ENCODE results near the gene GDF9. TPM values are rescaled to one million over a fixed set of nuclear protein-coding genes. Genes with fewer than 3 reads are reported as not detected.

Gene GDF9
- total RNA-seq, 1 experiment from 2014 or later, result 0.42 TPM

DNA sequence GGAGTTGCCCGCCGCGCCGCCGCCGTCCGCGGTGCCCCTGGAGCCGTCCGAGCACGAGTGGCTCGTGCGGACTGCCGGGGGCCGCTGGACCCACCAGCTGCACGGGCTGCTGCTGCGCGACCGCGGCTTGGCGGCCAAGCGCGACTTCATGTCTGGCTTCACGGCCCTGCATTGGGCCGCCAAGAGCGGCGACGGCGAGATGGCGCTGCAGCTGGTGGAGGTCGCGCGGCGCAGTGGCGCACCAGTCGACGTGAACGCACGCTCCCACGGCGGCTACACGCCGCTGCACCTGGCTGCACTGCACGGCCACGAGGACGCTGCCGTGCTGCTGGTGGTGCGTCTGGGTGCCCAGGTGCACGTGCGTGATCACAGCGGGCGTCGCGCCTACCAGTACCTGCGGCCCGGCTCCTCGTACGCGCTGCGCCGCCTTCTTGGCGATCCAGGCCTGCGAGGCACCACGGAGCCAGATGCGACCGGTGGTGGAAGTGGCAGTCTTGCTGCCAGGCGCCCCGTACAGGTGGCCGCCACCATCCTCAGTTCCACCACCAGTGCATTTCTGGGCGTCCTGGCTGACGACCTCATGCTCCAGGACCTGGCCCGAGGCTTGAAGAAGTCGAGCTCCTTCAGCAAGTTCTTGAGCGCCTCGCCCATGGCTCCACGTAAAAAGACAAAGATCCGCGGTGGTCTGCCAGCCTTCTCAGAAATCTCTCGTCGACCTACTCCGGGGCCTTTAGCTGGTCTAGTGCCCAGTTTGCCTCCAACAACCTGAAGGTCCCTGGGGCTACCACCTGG, 51.6 kb downstream of the GDF9 start (continued):
- TF ChIP-seq ZNF512 (CRISPR knock-in tag; IDR thresholded peaks at IDR 0.05; ENCODE audit: borderline replicate concordance) (no peak), RORB (CRISPR knock-in tag; IDR thresholded peaks at IDR 0.05) (no peak), CREB1 (CRISPR knock-in tag; IDR thresholded peaks at IDR 0.05) (peak; percentile 72; the same call in 1 of the 2 replicates), CREM (CRISPR knock-in tag; IDR thresholded peaks at IDR 0.05) (no peak; the same call in 1 of the 2 replicates), PREB (CRISPR knock-in tag; IDR thresholded peaks at IDR 0.05; ENCODE audit: borderline replicate concordance) (no peak), IRF1 (CRISPR knock-in tag; IDR thresholded peaks at IDR 0.05) (0 out of 2 replicates have a peak, but pooled peaks have one; percentile 40), SMAD4 (CRISPR knock-in tag; IDR thresholded peaks at IDR 0.05) (no peak), CBFB (CRISPR knock-in tag; IDR thresholded peaks at IDR 0.05; ENCODE audit: low read depth) (peak; percentile 89; the same call in 1 of the 2 replicates), JAZF1 (CRISPR knock-in tag; IDR thresholded peaks at IDR 0.05) (no peak), ZNF219 (CRISPR knock-in tag; IDR thresholded peaks at IDR 0.05; ENCODE audit: borderline replicate concordance) (0 out of 2 replicates have a peak, but pooled peaks have one; percentile 71), ZNF423 (CRISPR knock-in tag; IDR thresholded peaks at IDR 0.05) (no peak), USF1 (CRISPR knock-in tag; IDR thresholded peaks at IDR 0.05) (no peak; the same call in 1 of the 2 replicates), PRRX2 (CRISPR knock-in tag; IDR thresholded peaks at IDR 0.05) (no peak), ATF6 (CRISPR knock-in tag; IDR thresholded peaks at IDR 0.05) (no peak), JUN (CRISPR knock-in tag; IDR thresholded peaks at IDR 0.05) (peak; percentile 77; the same call in 1 of the 2 replicates)
- TF ChIP-seq, protein P1, sequence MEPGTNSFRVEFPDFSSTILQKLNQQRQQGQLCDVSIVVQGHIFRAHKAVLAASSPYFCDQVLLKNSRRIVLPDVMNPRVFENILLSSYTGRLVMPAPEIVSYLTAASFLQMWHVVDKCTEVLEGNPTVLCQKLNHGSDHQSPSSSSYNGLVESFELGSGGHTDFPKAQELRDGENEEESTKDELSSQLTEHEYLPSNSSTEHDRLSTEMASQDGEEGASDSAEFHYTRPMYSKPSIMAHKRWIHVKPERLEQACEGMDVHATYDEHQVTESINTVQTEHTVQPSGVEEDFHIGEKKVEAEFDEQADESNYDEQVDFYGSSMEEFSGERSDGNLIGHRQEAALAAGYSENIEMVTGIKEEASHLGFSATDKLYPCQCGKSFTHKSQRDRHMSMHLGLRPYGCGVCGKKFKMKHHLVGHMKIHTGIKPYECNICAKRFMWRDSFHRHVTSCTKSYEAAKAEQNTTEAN (CRISPR knock-in tag; IDR thresholded peaks at IDR 0.05), result peak; percentile 18; the same call in 1 of the 2 replicates
- TF ChIP-seq, protein P2, sequence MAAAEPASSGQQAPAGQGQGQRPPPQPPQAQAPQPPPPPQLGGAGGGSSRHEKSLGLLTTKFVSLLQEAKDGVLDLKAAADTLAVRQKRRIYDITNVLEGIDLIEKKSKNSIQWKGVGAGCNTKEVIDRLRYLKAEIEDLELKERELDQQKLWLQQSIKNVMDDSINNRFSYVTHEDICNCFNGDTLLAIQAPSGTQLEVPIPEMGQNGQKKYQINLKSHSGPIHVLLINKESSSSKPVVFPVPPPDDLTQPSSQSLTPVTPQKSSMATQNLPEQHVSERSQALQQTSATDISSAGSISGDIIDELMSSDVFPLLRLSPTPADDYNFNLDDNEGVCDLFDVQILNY (CRISPR knock-in tag; IDR thresholded peaks at IDR 0.05), result no peak; the same call in 1 of the 2 replicates
- TF ChIP-seq, protein P3, sequence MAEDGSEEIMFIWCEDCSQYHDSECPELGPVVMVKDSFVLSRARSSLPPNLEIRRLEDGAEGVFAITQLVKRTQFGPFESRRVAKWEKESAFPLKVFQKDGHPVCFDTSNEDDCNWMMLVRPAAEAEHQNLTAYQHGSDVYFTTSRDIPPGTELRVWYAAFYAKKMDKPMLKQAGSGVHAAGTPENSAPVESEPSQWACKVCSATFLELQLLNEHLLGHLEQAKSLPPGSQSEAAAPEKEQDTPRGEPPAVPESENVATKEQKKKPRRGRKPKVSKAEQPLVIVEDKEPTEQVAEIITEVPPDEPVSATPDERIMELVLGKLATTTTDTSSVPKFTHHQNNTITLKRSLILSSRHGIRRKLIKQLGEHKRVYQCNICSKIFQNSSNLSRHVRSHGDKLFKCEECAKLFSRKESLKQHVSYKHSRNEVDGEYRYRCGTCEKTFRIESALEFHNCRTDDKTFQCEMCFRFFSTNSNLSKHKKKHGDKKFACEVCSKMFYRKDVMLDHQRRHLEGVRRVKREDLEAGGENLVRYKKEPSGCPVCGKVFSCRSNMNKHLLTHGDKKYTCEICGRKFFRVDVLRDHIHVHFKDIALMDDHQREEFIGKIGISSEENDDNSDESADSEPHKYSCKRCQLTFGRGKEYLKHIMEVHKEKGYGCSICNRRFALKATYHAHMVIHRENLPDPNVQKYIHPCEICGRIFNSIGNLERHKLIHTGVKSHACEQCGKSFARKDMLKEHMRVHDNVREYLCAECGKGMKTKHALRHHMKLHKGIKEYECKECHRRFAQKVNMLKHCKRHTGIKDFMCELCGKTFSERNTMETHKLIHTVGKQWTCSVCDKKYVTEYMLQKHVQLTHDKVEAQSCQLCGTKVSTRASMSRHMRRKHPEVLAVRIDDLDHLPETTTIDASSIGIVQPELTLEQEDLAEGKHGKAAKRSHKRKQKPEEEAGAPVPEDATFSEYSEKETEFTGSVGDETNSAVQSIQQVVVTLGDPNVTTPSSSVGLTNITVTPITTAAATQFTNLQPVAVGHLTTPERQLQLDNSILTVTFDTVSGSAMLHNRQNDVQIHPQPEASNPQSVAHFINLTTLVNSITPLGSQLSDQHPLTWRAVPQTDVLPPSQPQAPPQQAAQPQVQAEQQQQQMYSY (CRISPR knock-in tag; IDR thresholded peaks at IDR 0.05), result no peak
- TF ChIP-seq, protein P4, sequence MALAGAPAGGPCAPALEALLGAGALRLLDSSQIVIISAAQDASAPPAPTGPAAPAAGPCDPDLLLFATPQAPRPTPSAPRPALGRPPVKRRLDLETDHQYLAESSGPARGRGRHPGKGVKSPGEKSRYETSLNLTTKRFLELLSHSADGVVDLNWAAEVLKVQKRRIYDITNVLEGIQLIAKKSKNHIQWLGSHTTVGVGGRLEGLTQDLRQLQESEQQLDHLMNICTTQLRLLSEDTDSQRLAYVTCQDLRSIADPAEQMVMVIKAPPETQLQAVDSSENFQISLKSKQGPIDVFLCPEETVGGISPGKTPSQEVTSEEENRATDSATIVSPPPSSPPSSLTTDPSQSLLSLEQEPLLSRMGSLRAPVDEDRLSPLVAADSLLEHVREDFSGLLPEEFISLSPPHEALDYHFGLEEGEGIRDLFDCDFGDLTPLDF (CRISPR knock-in tag; IDR thresholded peaks at IDR 0.05), result peak; percentile 73; the same call in 1 of the 2 replicates
- TF ChIP-seq, protein P5, sequence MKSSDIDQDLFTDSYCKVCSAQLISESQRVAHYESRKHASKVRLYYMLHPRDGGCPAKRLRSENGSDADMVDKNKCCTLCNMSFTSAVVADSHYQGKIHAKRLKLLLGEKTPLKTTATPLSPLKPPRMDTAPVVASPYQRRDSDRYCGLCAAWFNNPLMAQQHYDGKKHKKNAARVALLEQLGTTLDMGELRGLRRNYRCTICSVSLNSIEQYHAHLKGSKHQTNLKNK (CRISPR knock-in tag; IDR thresholded peaks at IDR 0.05), result no peak
